ENCODE results near the gene SBNO2.

DNA sequence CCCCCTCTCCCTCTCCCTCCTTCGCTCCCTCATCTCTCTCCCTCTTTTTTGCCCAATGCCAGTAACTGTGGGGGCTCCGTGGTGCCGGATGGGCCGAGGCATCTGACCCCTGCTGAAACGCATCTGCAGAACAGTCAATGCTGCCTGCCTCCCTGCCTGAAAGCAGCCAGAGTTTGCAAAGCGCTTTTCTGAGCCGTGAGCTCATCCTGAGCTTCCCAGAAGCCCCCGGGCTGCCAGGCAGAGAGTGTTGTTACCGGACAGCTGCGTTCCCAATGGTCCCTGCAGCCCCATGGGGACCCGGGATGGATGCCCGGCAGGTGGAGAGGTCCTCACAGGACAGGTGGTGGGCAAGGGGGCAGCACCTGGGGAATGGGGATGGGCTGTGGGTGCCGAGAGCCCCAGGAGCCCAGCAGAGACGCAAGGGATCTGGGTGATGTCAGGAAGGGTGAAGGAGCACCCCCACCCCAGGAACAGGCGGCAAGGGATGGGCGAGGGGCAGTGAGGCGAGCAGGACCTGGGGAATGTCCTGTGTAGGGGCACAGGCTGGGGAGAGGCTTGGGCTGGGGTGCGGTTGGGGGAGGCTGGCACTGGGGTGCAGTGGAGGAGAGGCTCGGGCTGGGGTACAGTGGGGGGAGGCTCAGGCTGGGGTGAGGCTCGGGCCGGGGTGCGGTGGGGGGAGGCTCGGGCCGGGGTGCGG, 37.3 kb downstream of the SBNO2 start:
- TF ChIP-seq, protein P1, sequence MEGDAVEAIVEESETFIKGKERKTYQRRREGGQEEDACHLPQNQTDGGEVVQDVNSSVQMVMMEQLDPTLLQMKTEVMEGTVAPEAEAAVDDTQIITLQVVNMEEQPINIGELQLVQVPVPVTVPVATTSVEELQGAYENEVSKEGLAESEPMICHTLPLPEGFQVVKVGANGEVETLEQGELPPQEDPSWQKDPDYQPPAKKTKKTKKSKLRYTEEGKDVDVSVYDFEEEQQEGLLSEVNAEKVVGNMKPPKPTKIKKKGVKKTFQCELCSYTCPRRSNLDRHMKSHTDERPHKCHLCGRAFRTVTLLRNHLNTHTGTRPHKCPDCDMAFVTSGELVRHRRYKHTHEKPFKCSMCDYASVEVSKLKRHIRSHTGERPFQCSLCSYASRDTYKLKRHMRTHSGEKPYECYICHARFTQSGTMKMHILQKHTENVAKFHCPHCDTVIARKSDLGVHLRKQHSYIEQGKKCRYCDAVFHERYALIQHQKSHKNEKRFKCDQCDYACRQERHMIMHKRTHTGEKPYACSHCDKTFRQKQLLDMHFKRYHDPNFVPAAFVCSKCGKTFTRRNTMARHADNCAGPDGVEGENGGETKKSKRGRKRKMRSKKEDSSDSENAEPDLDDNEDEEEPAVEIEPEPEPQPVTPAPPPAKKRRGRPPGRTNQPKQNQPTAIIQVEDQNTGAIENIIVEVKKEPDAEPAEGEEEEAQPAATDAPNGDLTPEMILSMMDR (IDR thresholded peaks at IDR 0.05) = no peak
- TF ChIP-seq EP300 (IDR thresholded peaks at IDR 0.05) (no peak), POLR2AphosphoS5 (IDR thresholded peaks at IDR 0.05) (no peak), POLR2A (IDR thresholded peaks at IDR 0.05) (no peak)
